Spleen (tissue), 11 donors: ENCODE results near the gene OR14C36. TPM values are rescaled to one million over a fixed set of nuclear protein-coding genes. Genes with fewer than 3 reads are reported as not detected.

Source experiments
- DNase-seq: peaks from one replicate; pipeline ENCODE4 v3.0.0-alpha.2; 2020
- H3K27ac ChIP-seq, 8 donors: fragments of 200-600 bp; sonication (generic) in 7 of 8; 1 replicate in 4 of 8; 2 replicates in 4 of 8; pipeline versions ENCODE4 v1.5.0 to v1.8.0; 2016 to 2021; ENCODE audit warnings: inconsistent platforms in 4 of 8, mild to moderate bottlenecking in 4 of 8, moderate library complexity in 1 of 8
- H3K27me3 ChIP-seq, 7 donors: fragments of 200-600 bp; sonication (generic) in 6 of 7; replicated peaks in 1 of 7; 1 replicate in 4 of 7; 2 replicates in 3 of 7; pipeline versions ENCODE4 v1.5.0 to v1.8.0; 2016 to 2021; ENCODE audit warnings: inconsistent platforms in 3 of 7, mild to moderate bottlenecking in 1 of 7
- H3K36me3 ChIP-seq, 6 donors: fragments of 200-600 bp; sonication (generic) in 5 of 6; 1 replicate in 4 of 6; 2 replicates in 2 of 6; pipeline versions ENCODE4 v1.5.0 to v1.8.0; 2016 to 2021; ENCODE audit warnings: inconsistent platforms in 2 of 6
- H3K4me1 ChIP-seq, 6 donors: fragments of 200-600 bp; sonication (generic) in 5 of 6; 1 replicate in 3 of 6; 2 replicates in 3 of 6; pipeline versions ENCODE4 v1.5.0 to v1.8.0; 2016 to 2021; ENCODE audit warnings: inconsistent platforms in 3 of 6
- H3K4me3 ChIP-seq, 8 donors: fragments of 200-600 bp; sonication (generic) in 7 of 8; 1 replicate in 4 of 8; 2 replicates in 4 of 8; pipeline versions ENCODE4 v1.5.0 to v1.8.0; 2016 to 2021; ENCODE audit warnings: inconsistent platforms in 4 of 8, mild to moderate bottlenecking in 4 of 8, moderate library complexity in 2 of 8
- H3K9me3 ChIP-seq, 8 donors: fragments of 200-600 bp; sonication (generic) in 7 of 8; 1 replicate in 4 of 8; 2 replicates in 4 of 8; pipeline versions ENCODE4 v1.5.0 to v1.8.0; 2016 to 2021; ENCODE audit warnings: inconsistent platforms in 4 of 8
- POLR2A ChIP-seq, 3 donors: fragments of 450-650 bp; IDR thresholded peaks; one replicate each; pipeline ENCODE4 v1.5.1; 2017; ENCODE audit warnings: antibody characterized with exemption in 3 of 3, mild to moderate bottlenecking in 1 of 3
- POLR2AphosphoS5 ChIP-seq, 3 donors: sonication (generic); formaldehyde crosslinking; IDR thresholded peaks; one replicate each; pipeline ENCODE4 v1.5.1; 2017; ENCODE audit warnings: antibody characterized with exemption in 3 of 3
- WGBS, 5 donors: extraction: QIAGEN DNeasy Blood & Tissue Kit in 3 of 5; methylation state at CpG; one replicate each; pipeline versions ENCODE4 v1.1.5 to v1.1.7; 2013 to 2018; 5-methylcytosine and 5-hydroxymethylcytosine counted together
- intact Hi-C: fragments of 100-400 bp; cut with DNase I; formaldehyde crosslinking; loops from one replicate; pipeline ENCODE4 v1.15.0; 2023; ENCODE audit warnings: low total_unique reads
- polyA plus RNA-seq, 3 donors: library from polyadenylated mRNA; stranded (reverse); fragments of 200-250 nt; gene quantifications; one replicate each; pipeline ENCODE4 v1.2.1, GENCODE V29; 2013
- total RNA-seq, 7 donors: library from RNA; depleted of rRNA in 3 of 7; stranded (reverse); fragments of >200 nt in 3 of 7; fragmentation: NEBNext Ultra II Directional in 4 of 7; extraction: Animal tissue kit (Norgen Biotek cat#: 25700) in 4 of 7; gene quantifications; one replicate each; pipeline versions ENCODE4 v1.1.0 to v1.2.1, GENCODE V29; 2016 to 2021
- TF ChIP-seq, protein P1 (sequence below), 11 experiments: fragments of 200-600 bp in 7 of 11; fragments of 450-650 bp in 4 of 11; sonication (generic) in 4 of 11; IDR thresholded peaks in 8 of 11; conservative IDR thresholded peaks in 3 of 11; 1 replicate in 7 of 11; 2 replicates in 4 of 11; pipeline versions ENCODE4 v1.4.0 to v1.8.0; 2016 to 2021; ENCODE audit warnings: antibody characterized with exemption in 11 of 11, inconsistent platforms in 4 of 11, mild to moderate bottlenecking in 1 of 11
- donor health status: healthy with polysubstance abuse.
- donor health status: DM: no; HTN: no; CAD: no; lungs with moderate emphysema.
- donor health status: DM: no; HTN: no; CAD: no.
- donor health status: Bipolar disorder and iron deficiency.
- donor health status: healthy.
- donor health status: DM: no; HTN: no; CAD: no.
- donor health status: DM: yes; HTN: yes; CAD: no.

Gene OR14C36
- total and polyA plus RNA-seq, 10 donors = not detected

DNA sequence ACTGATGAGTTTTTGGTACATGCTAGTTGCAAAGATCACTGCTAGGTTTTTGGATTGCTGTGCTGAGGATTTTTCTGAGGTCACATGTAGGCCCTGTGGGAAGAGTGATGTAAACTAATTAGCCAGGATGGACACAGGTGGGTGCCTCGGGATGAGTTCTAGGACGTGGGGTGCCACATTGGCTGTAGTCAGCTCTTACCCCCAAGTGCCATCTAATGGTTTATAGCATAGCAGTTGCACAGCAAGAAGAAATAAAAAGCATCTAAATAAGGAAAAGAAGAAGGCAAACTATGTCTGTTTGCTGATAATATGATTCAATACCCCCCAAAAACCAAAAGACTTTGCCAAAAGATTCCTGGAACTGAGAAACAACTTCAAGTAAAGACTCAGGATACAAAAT is 44.5 kb downstream of the OR14C36 start:
- no peak overlapping the region for H3K27ac ChIP-seq
- no peak overlapping the region for H3K4me3 ChIP-seq
- no peak for DNase-seq
- intact Hi-C loops = no loop called here
- no peaks in the 10 kb centered on the region for H3K27me3 ChIP-seq
- TF ChIP-seq, protein P1, sequence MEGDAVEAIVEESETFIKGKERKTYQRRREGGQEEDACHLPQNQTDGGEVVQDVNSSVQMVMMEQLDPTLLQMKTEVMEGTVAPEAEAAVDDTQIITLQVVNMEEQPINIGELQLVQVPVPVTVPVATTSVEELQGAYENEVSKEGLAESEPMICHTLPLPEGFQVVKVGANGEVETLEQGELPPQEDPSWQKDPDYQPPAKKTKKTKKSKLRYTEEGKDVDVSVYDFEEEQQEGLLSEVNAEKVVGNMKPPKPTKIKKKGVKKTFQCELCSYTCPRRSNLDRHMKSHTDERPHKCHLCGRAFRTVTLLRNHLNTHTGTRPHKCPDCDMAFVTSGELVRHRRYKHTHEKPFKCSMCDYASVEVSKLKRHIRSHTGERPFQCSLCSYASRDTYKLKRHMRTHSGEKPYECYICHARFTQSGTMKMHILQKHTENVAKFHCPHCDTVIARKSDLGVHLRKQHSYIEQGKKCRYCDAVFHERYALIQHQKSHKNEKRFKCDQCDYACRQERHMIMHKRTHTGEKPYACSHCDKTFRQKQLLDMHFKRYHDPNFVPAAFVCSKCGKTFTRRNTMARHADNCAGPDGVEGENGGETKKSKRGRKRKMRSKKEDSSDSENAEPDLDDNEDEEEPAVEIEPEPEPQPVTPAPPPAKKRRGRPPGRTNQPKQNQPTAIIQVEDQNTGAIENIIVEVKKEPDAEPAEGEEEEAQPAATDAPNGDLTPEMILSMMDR (IDR thresholded peaks at IDR 0.05 in 8 of 11, conservative IDR thresholded peaks at IDR 0.05 in 3 of 11) = no peak
- TF ChIP-seq POLR2AphosphoS5 (IDR thresholded peaks at IDR 0.05) (no peak), POLR2A (IDR thresholded peaks at IDR 0.05) (no peak)
- 56 to 80% (median 64%) methylated on average over 2 of the region's 2 CpGs for WGBS, 5 donors
- H3K9me3 ChIP-seq = peaks cover 0 to 5% (median 2%) of the 10 kb centered on the region in 8 donors
- H3K36me3 ChIP-seq = no peaks in the 10 kb centered on the region
- no peaks in the 10 kb centered on the region for H3K4me1 ChIP-seq

Other genes with a start within 250 kb of the OR14C36 start
- not detected for gene OR2M5, start 203.6 kb upstream of the OR14C36 start, total RNA-seq
- gene OR2M5, start 203.6 kb upstream of the OR14C36 start, polyA plus RNA-seq = not detected
- gene OR2M2, start 174.0 kb upstream of the OR14C36 start, total RNA-seq = not detected
- not detected for gene OR2M2, start 174.0 kb upstream of the OR14C36 start, polyA plus RNA-seq
- gene OR2M3, start 151.5 kb upstream of the OR14C36 start, total RNA-seq = under 1 TPM in 2 of 7 donors, not detected in 5; 0.03 to 0.13 TPM
- not detected for gene OR2M3, start 151.5 kb upstream of the OR14C36 start, polyA plus RNA-seq
- not detected for gene OR2M4, start 117.4 kb upstream of the OR14C36 start, total RNA-seq
- gene OR2M4, start 117.4 kb upstream of the OR14C36 start, polyA plus RNA-seq = under 1 TPM in 1 of 3 donors, not detected in 2; 0.02 TPM
- not detected for gene OR2T33, start 70.8 kb upstream of the OR14C36 start, total RNA-seq
- not detected for gene OR2T33, start 70.8 kb upstream of the OR14C36 start, polyA plus RNA-seq
- not detected for gene OR2T12, start 45.4 kb upstream of the OR14C36 start, total RNA-seq
- gene OR2T12, start 45.4 kb upstream of the OR14C36 start, polyA plus RNA-seq = not detected
- gene OR2M7, start 24.2 kb upstream of the OR14C36 start, total RNA-seq = not detected
- gene OR2M7, start 24.2 kb upstream of the OR14C36 start, polyA plus RNA-seq = not detected
- not detected for gene OR2T4, start 12.9 kb downstream of the OR14C36 start, total RNA-seq
- not detected for gene OR2T4, start 12.9 kb downstream of the OR14C36 start, polyA plus RNA-seq
- gene OR2T6, start 27.0 kb downstream of the OR14C36 start, total RNA-seq = not detected
- not detected for gene OR2T6, start 27.0 kb downstream of the OR14C36 start, polyA plus RNA-seq
- not detected for gene OR2T1, start 54.3 kb downstream of the OR14C36 start, total RNA-seq
- not detected for gene OR2T1, start 54.3 kb downstream of the OR14C36 start, polyA plus RNA-seq
- gene OR2T2, start 96.9 kb downstream of the OR14C36 start, total RNA-seq = 1 to 10 TPM in 1 of 7 donors, under 1 TPM in 6; 0.26 to 1.0 (median 0.51) TPM
- not detected for gene OR2T2, start 96.9 kb downstream of the OR14C36 start, polyA plus RNA-seq
- under 1 TPM in 2 of 7 donors, not detected in 5; 0.63 to 0.77 TPM for gene OR2T3, start 124.6 kb downstream of the OR14C36 start, total RNA-seq
- not detected for gene OR2T3, start 124.6 kb downstream of the OR14C36 start, polyA plus RNA-seq
- not detected for gene OR2T5, start 139.8 kb downstream of the OR14C36 start, total RNA-seq
- not detected for gene OR2T5, start 139.8 kb downstream of the OR14C36 start, polyA plus RNA-seq
- gene OR2G6, start 159.3 kb downstream of the OR14C36 start, total RNA-seq = under 1 TPM; 0.09 to 0.85 (median 0.39) TPM
- not detected for gene OR2G6, start 159.3 kb downstream of the OR14C36 start, polyA plus RNA-seq
- gene OR2T29, start 214.0 kb downstream of the OR14C36 start, total RNA-seq = 1 to 10 TPM in 1 of 7 donors, under 1 TPM in 6; 0.24 to 1.0 (median 0.66) TPM
- gene OR2T29, start 214.0 kb downstream of the OR14C36 start, polyA plus RNA-seq = under 1 TPM in 1 of 3 donors, not detected in 2; 0.07 TPM
- gene OR2T34, start 226.0 kb downstream of the OR14C36 start, total RNA-seq = 1 to 10 TPM in 1 of 7 donors, under 1 TPM in 3, not detected in 3; 0.37 to 2.7 (median 0.81) TPM
- gene OR2T34, start 226.0 kb downstream of the OR14C36 start, polyA plus RNA-seq = not detected
- gene OR2T10, start 248.9 kb downstream of the OR14C36 start, total RNA-seq = 1 to 10 TPM in 3 of 7 donors, under 1 TPM in 3, not detected in 1; 0.12 to 2.8 (median 0.80) TPM
- under 1 TPM in 2 of 3 donors, not detected in 1; 0.03 to 0.20 TPM for gene OR2T10, start 248.9 kb downstream of the OR14C36 start, polyA plus RNA-seq